Fibroblast of mammary gland (primary cell): ENCODE results near the gene AGMO.

Experiments
- DNase-seq: peaks from one replicate; pipeline ENCODE4 v3.0.0-alpha.2; 2010; ENCODE audit warnings: low read depth
- H3K4me3 ChIP-seq: 2 replicates; pipeline ENCODE4 v1.5.1; 2011; ENCODE audit warnings: low read depth, mild to moderate bottlenecking, low read length, moderate library complexity; ENCODE audit not compliant: control insufficient read depth
- TF ChIP-seq, protein P1 (sequence below): conservative IDR thresholded peaks from 2 replicates; pipeline ENCODE4 v1.5.1; 2011; ENCODE audit warnings: low read depth, low read length, inconsistent platforms; ENCODE audit not compliant: control insufficient read depth, insufficient read depth

The AGMO gene

DNA sequence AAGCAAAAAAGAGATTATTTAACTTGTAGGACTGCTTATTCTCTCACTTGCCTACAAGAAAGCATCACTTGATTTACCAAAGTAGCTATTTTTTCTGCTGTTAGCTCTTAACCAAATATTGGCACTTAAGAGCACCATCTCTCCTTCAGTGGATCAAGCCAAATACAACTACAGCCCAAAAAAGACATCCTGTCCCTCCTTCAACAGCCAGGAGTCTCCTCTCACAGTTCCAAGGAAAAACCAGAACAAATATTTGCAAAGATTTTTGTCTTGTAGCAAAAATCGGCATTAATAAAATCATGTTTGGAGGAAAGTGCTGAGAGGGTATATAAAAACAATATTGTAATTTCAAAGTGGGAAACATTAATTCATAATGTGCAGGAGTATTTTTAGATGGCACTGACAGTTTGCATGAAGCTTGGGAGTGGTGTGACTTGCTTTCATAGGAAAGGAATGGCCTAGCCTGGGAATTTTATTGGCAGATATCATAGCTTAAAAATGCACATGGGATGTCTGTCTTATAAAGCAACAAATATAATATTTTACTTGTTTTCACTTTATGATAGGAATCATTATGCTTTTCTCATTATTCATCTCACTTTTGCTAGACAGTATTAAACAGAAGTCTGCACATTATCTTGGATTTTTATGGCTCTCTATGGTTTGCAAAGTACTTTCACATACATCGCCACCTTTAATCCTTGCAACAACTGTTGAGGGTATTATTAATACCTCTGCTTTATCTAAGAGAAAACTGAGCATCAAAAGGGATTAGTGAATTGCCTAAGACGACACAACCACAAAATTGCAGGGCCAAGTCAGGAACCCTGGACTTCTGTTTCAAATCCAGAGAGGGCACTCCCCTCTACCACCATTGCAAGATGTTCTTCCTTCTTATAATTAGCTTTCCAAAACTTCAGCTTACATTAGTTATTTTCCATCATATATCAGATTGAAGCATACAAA, 103.5 kb downstream of the AGMO start:
- no peak for DNase-seq
- TF ChIP-seq, protein P1, sequence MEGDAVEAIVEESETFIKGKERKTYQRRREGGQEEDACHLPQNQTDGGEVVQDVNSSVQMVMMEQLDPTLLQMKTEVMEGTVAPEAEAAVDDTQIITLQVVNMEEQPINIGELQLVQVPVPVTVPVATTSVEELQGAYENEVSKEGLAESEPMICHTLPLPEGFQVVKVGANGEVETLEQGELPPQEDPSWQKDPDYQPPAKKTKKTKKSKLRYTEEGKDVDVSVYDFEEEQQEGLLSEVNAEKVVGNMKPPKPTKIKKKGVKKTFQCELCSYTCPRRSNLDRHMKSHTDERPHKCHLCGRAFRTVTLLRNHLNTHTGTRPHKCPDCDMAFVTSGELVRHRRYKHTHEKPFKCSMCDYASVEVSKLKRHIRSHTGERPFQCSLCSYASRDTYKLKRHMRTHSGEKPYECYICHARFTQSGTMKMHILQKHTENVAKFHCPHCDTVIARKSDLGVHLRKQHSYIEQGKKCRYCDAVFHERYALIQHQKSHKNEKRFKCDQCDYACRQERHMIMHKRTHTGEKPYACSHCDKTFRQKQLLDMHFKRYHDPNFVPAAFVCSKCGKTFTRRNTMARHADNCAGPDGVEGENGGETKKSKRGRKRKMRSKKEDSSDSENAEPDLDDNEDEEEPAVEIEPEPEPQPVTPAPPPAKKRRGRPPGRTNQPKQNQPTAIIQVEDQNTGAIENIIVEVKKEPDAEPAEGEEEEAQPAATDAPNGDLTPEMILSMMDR: no peak
- H3K4me3 ChIP-seq: no peak overlapping the region

DNA sequence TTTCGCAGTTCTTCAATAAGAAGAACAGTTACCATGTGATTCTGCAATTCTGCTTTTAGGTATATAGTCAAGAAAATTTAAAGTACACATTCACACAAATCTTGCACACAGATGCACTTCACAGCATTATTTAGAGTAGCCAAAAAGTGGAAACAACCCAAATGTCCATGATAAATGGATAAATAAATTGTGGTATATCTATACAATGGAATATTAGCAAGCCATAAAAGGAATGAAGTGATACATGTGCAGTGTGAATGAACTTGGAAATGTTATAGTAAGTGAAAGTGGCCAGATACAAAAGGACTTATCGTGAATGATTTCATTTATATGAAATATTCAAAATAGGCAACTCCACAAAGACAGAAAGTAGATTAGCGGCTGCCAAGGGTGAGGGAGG, 109.1 kb downstream of the AGMO start:
- TF ChIP-seq, protein P1: no peak
- no peak overlapping the region for H3K4me3 ChIP-seq
- DNase-seq: no peak

DNA sequence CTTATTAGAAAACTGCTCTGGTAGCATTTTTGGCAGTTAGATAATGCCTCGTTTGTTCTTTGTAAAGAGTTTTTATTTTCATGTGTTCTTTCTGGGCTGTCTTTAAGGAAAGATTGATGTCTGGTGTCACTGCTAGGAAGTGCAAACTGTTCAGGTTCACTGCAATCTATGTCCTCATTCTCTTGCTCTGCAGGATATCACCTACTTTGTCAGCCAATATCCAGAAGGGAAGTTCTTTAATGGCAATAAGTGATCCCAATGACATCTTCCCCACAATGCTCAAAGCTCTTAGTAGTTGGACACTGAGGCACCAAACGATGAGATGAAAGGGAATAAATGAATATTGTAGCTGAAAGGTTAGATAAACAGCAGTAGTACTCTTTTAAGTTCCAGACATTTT, 115.1 kb downstream of the AGMO start:
- TF ChIP-seq, protein P1: no peak
- no peak for DNase-seq
- H3K4me3 ChIP-seq: no peak overlapping the region

DNA sequence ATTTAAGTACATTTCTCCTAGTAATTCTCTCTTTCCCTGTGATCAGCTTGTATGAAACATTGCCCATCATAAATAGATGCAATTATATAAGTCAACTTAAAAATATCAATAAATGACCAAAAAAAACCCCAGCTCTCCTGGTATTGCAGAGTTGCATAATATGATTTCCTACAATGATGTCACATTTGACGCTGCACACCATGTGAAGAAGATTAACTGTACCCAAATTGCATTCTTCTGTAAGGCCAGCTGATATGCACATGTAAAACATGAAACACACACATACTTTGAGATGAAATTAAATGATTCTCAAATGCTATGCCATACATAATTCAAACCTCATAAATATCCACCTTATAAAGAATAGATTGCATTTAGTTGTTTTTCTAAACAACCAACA, 115.5 kb downstream of the AGMO start:
- TF ChIP-seq, protein P1: no peak
- no peak overlapping the region for H3K4me3 ChIP-seq
- peak; percentile 23 for DNase-seq

DNA sequence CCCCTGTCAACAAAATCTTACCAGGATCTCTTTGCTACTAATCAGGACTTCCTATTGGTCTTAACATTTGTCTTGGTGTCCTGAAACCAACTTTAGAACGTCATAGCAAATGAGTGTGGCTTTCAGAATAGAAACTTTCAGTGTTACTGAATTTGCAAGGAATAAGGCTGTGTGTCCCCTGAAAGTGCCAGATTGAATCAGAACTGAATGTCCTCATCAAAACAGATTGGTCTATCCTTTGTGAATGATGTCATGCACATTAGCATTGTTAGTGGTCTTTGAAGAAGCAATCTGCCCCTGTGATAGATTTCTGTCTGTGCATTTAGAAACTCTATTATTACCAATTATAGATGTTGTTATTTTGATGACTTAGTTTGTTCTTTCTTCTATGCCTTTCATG, 119.9 kb downstream of the AGMO start:
- TF ChIP-seq, protein P1: no peak
- no peak overlapping the region for H3K4me3 ChIP-seq
- no peak for DNase-seq

DNA sequence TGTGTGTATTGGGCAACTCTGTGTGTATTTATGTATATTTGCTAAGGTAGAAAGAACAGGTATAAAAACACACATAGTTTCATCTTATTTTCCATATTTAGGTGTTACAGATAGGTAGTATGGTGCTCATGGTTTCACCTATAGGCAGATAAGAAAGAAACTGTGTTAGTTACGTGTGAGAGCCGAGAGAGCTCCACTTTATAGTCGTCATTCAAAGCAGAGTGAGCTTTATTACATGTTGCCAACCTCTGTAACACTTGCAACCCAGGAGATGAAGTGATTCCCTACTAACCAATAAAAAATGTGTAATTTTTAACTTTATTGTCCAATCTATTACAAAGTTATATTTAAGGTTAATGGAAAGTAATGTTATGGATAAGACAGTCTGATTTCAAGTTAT, 121.3 kb downstream of the AGMO start:
- DNase-seq: no peak
- TF ChIP-seq, protein P1: no peak
- H3K4me3 ChIP-seq: no peak overlapping the region
